NCI-H146 treated with DMSO at 0.1 percent for 48 hours (cell line): ENCODE results near the gene IRF2.
"Not testable (repeated sequence)": the region's sequence is repeated elsewhere in the genome, so short reads cannot be mapped to it uniquely, and the experiment has no call there.

ENCODE experiments used
- DNase-seq: peaks from one replicate; lab custom pipeline; 2025; ENCODE audit not compliant: unreplicated experiment; lab: John Stamatoyannopoulos, UW

The IRF2 gene

GRCh38 chr4:184349283-184350039, 124.9 kb downstream of the IRF2 start:
- DNase-seq = no peak

DNA sequence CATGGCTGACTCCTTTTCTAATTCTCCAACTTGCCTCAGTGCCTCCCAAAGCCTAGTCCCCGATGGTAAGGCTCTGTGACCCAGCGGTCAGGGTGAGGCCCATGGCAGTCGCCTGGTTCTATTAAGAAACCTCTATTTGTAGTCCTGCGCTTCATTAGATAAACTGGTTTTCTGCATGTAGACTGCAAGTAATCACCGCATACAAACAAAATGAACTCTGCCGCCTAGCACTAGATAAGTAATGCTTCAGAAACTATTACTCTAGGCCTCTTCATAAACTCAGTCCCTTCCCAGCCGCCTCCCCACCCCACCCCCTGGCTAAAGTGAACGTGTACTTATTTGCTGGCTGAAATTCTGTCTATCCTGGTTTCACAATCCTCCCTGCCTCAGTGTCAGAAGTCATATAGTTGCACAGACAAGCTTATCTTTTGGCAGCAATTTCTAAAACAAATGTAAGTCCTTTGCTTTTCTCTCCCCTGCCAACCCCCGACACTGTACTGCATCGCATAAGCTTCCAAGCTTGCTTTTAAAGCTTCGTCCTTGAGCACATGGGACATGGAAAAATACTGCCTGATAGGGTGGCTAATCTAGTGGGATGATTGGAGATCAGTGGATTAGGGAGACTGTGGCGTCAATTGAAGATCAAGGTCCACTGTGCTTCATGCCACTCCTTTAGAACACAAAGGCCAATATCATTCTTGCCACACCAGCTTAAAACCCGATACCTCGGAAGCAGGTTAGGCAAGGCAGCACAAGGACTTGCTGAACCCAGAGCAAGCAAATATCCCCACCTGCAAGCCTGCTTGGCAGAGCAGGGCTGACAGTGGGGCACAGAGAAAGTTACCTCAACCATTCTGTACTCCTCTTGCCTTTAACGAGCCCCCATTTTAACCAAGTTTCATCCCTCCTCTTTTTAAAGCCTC, 125.8 kb downstream of the IRF2 start:
- DNase-seq = no peak

GRCh38 chr4:184347251-184348239, 126.8 kb downstream of the IRF2 start:
- DNase-seq = no peak

DNA sequence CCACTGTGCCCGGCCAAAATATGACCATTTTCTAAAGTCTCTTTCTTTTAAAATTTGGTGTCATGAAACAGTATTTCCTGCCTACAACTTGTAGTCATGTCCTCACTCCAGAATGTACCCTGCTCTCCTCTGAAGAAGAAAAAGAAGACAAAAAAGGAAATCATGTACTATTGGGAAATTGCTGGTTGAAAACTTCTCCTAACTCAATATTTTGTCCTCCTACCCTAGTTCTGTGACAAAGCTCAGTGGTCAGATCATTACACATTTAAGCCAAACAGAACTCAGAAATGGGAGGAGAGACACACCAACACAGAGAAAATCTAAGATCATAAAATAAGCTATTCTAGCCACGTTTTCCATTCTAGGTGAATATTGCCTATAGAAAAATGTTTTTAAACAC, 127.7 kb downstream of the IRF2 start:
- DNase-seq = no peak

DNA sequence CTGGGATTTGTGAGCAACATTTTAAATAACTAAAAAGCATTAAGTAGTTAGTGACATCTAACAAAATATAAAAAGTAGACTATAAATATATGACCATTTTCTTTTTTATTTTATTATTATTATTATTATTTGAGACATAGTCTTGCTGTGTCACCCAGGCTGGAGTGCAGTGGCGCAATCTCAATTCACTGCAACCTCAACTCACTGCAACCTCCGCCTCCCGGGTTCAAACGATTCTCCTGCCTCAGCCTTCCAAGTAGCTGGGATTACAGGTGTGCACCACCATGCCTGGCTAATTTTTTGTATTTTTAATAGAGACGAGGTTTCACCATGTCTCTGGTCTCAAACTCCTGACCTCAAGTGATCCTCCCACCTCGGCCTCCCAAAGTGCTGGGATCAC, 128.1 kb downstream of the IRF2 start:
- not testable (repeated sequence) for DNase-seq

GRCh38 chr4:184345573-184345922, 128.8 kb downstream of the IRF2 start:
- no peak for DNase-seq

DNA sequence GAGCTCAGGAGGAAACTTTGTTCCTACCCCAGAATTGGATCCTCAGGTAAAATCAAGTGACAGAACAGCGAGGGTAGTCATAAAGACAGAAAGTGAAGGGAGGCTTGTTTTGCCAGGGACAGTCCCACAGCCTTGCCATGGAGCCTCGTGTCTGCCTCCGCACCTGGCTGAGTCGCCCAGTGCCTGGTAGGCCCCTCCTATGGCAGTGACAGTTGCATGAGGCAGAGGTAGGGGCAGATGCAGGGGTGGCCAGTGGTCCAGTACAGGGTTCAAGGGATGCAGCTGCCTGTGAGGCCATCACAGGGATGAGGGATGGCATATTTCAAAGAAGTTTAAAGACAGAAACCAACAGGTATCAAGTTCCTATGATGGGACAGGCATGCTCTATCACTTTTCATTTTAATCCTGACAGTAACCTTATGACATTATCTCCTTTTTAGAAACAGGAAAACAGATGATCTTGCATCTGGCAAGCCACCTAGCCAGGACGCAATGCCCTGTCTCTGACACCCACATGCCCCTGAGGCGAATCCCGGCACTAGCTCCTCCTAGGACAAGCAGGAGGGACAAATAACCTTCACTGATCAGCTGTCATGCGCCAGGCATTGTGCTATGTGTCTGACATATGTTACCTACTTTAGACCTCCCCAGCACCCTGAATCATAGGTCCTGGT, 129.3 kb downstream of the IRF2 start:
- DNase-seq = no peak

- no peak for DNase-seq
Observed at GRCh38 chr4:184344435-184344834, 129.9 kb downstream of the IRF2 start.

- peak; percentile 57 for DNase-seq
Observed at GRCh38 chr4:184343502-184344177, 130.7 kb downstream of the IRF2 start.

- DNase-seq = not testable (repeated sequence)
Observed at GRCh38 chr4:184342857-184343237, 131.5 kb downstream of the IRF2 start.

DNA sequence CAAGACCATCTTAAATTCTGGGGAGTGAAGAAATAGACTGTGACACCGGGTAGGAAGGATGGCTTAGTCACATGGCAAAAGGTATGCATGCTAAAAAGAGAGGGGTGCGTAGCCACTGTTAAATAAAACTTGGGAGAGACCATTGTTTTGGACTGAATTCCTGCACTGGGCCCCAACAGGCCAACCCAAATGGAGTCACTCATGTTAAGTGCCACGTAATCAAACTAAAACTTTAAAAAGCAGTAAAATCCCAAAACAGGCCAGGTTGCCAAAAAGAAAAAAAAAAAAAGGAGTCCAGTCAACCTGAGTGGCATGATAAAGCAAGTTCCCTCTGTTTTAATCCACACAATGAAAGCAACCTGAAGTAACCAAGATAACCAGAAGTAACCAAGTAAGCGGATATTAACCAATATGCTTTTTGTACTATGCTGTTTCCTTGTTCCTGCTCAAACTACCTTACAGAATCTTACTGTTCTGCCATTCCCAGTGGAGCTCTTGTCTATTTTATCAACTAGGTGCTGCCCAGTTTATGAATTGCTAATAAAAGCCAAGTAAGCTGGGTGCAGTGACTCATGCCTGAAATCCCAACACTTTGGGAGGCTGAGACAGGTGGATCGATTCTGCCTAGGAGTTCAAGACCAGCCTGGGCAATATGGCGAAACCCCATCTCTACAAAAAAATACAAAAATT, 132.0 kb downstream of the IRF2 start:
- no peak for DNase-seq

DNA sequence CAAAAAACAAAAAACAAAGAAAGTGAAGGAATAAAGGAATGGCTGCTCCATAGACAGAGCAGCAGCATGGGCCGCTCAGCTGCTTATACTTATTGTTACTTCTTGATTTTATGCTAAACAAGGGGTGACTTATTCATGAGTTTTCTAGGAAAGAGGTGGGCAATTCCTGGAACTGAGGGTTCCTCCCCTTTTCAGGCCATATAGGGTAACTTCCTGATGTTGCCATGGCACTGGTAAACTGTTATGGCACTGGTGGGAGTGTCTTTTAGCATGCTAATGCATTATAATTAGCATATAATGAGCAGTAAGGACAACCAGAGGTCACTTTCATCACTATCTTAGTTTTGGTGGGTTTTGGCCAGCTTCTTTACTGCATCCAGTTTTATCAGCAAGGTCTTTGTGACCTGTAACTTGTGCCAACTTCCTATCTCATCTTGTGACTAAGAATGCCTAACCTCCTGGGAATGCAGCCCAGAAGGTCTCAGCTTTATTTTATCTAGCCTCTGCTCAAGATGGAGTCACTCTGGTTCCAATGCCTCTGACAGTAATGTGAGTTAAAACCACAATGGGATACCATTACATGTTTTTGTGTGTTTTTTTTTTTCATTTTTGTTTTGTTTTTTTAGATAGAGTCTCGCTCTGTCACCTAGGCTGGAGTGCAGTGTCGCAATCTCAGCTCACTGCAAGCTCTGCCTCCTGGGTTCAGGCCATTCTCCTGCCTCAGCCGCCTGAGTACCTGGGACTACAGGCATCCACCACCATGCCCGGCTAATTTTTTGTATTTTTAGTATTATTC, 134.8 kb downstream of the IRF2 start:
- not testable (repeated sequence) for DNase-seq

DNA sequence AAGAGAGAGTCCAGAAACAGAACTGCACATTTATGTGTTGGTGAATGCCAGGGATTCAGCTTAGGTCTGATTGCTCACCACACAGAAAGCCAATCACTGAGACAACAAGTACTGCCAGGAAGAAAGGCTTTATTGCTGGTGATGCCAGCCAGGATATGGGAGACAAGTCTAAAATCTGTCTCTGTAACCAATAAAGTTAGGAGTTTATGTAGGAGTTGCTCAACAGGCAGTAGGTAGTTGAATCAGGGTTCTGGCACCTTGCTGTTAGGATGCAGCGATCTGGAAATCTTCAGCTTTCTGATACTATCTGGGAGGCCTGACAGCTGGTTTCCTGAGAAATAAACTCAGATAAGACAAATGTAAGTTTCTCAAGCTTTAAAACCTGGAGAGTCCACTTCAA, 136.4 kb downstream of the IRF2 start:
- no peak for DNase-seq
